Measurements from ENCODE around the gene CPED1.

GRCh38 chr7:121133444-121133843, 144.9 kb downstream of the CPED1 start:
- TF ChIP-seq EZH2 (IDR thresholded peaks at IDR 0.05; ENCODE audit: borderline replicate concordance, insufficient read depth, low read length, poor library complexity, severe bottlenecking) (no peak), RAD21 (conservative IDR thresholded peaks at IDR 0.05) (no peak), CTCF (IDR thresholded peaks at IDR 0.05; ENCODE audit: poor library complexity, severe bottlenecking) (no peak), REST (IDR thresholded peaks at IDR 0.05; ENCODE audit: borderline replicate concordance) (no peak), POLR2AphosphoS5 (IDR thresholded peaks at IDR 0.05) (no peak), SMC3 (conservative IDR thresholded peaks at IDR 0.05; ENCODE audit: poor library complexity) (no peak), EP300 (conservative IDR thresholded peaks at IDR 0.05; ENCODE audit: poor library complexity, severe bottlenecking) (no peak), MXI1 (conservative IDR thresholded peaks at IDR 0.05; ENCODE audit: poor library complexity, severe bottlenecking) (no peak)
